K562 (cell line): Measurements from ENCODE around the gene INPP5K. TPM values are rescaled to one million over a fixed set of nuclear protein-coding genes. Genes with fewer than 3 reads are reported as not detected.

Source experiments
- ATAC-seq: fragments of 200-7000 bp; cut with Tn5 transposase; 3 replicates; pipeline ENCODE4 v1.9.1; 2020; ENCODE audit warnings: moderate library complexity
- BruUV-seq: library from RNA; stranded (reverse); fragments of 400-500 nt; replicated peaks from 2 replicates; lab custom pipeline; 2021; lab: Mats Ljungman, UMichigan
- CTCF ChIA-PET: fragments of 300-600 bp; formaldehyde crosslinking; extraction: SDS; loops from one replicate; lab custom pipeline; 2021; ENCODE audit warnings: low intra/inter-chr PET ratio; lab: Yijun Ruan, JAX
- POLR2A ChIA-PET: fragments of 300-600, 350-650 bp; sonication (Branson Sonifier 250); formaldehyde crosslinking; extraction: SDS; loops from one replicate; lab custom pipeline; 2021; ENCODE audit warnings: antibody characterized with exemption, inconsistent platforms; lab: Yijun Ruan, JAX
- DNase-seq, 4 experiments: peaks; one replicate each; pipeline versions ENCODE4 v3.0.0 to v3.0.0-alpha.2; 2011 to 2018; ENCODE audit warnings: low spot score in 3 of 4, mixed read lengths in 3 of 4; ENCODE audit errors: extremely low read depth in 1 of 4
- FAIRE-seq: peaks from 2 replicates; lab custom pipeline; 2011; peaks lifted over from hg19 to GRCh38; lab: Jason Lieb, UNC
- H2AFZ ChIP-seq: 2 replicates; pipeline ENCODE4 v1.6.0; 2011; ENCODE audit warnings: low read depth, low read length, control low read depth, inconsistent platforms
- H3K27ac ChIP-seq: fragments of 200-600 bp; 3 replicates; pipeline ENCODE4 v1.8.0; 2011; ENCODE audit warnings: low read depth, mild to moderate bottlenecking, control low read depth, inconsistent platforms, low read length, moderate library complexity, mixed read lengths; ENCODE audit errors: extremely low read depth
- H3K27me3 ChIP-seq, 2 experiments: fragments of 300-600 bp in 1 of 2; 2 replicates in 1 of 2; 3 replicates in 1 of 2; pipeline versions ENCODE4 v1.6.0 to v1.8.0; 2011; ENCODE audit warnings: inconsistent platforms in 2 of 2, low read length in 2 of 2, mild to moderate bottlenecking in 1 of 2, mixed read lengths in 1 of 2, moderate library complexity in 1 of 2; ENCODE audit not compliant: control insufficient read depth in 2 of 2, insufficient read depth in 2 of 2
- H3K36me3 ChIP-seq: fragments of 300-600 bp; 3 replicates; pipeline ENCODE4 v1.8.0; 2011; ENCODE audit warnings: mild to moderate bottlenecking, low read length, inconsistent platforms; ENCODE audit not compliant: control insufficient read depth, insufficient read depth
- H3K4me1 ChIP-seq, 2 experiments: fragments of 200-600 bp in 1 of 2; replicated peaks in 1 of 2; 2 replicates in 1 of 2; 3 replicates in 1 of 2; pipeline versions ENCODE4 v1.5.1 to v1.8.0; 2011; ENCODE audit warnings: inconsistent platforms in 2 of 2, low read length in 2 of 2, mild to moderate bottlenecking in 1 of 2, mixed read lengths in 1 of 2, moderate library complexity in 1 of 2; ENCODE audit not compliant: control insufficient read depth in 2 of 2, insufficient read depth in 2 of 2
- H3K4me2 ChIP-seq: 2 replicates; pipeline ENCODE4 v1.6.1; 2011; ENCODE audit warnings: low read length, control low read depth, inconsistent platforms, mixed read lengths; ENCODE audit not compliant: insufficient read depth
- H3K4me3 ChIP-seq: fragments of 200-600 bp; sonication (generic), shearing (Covaris generic); 2 replicates; pipeline ENCODE4 v1.5.1; 2016; ENCODE audit warnings: control low read depth, inconsistent platforms
- H3K79me2 ChIP-seq: fragments of 200-600 bp; 3 replicates; pipeline ENCODE4 v1.8.0; 2011; ENCODE audit warnings: low read length, inconsistent platforms; ENCODE audit not compliant: control insufficient read depth, insufficient read depth
- H3K9ac ChIP-seq, 2 experiments: 2 replicates each; pipeline versions ENCODE4 v1.6.0 to v1.6.1; 2011; ENCODE audit warnings: low read depth in 2 of 2, low read length in 2 of 2, control low read depth in 1 of 2, inconsistent platforms in 1 of 2, mild to moderate bottlenecking in 1 of 2, mixed read lengths in 1 of 2; ENCODE audit not compliant: insufficient read depth in 1 of 2
- H3K9me1 ChIP-seq: one replicate; pipeline ENCODE4 v1.6.0; 2011; ENCODE audit warnings: inconsistent platforms, mild to moderate bottlenecking, low read length, moderate library complexity; ENCODE audit not compliant: control insufficient read depth, insufficient read depth
- H3K9me3 ChIP-seq: replicated peaks from 2 replicates; pipeline ENCODE4 v1.5.1; 2011; ENCODE audit warnings: low read depth, low read length, inconsistent platforms; ENCODE audit not compliant: control insufficient read depth, insufficient read depth
- H4K20me1 ChIP-seq: replicated peaks from 2 replicates; pipeline ENCODE4 v1.6.1; 2011; ENCODE audit warnings: low read length, inconsistent platforms, mixed read lengths; ENCODE audit not compliant: control insufficient read depth, insufficient read depth
- ADNP ChIP-seq: fragments of 200-800 bp; sonication (Bioruptor generic); IDR thresholded peaks from 2 replicates; pipeline ENCODE4 v1.6.1; 2016; ENCODE audit warnings: missing genetic modification characterization, missing compliant biosample characterization
- BHLHE40 ChIP-seq: IDR thresholded peaks from 2 replicates; pipeline ENCODE4 v1.6.1; 2011; ENCODE audit warnings: low read length, improper control_type of control experiment
- BMI1 ChIP-seq: fragments of 150-350 bp; IDR thresholded peaks from 2 replicates; pipeline ENCODE4 v1.6.1; 2014; ENCODE audit warnings: low read length
- CHCHD3 ChIP-seq: fragments of 250-450 bp; sonication (Bioruptor Pico); IDR thresholded peaks from 2 replicates; pipeline ENCODE4 v2.1.2; 2022; ENCODE audit warnings: mild to moderate bottlenecking
- ELF1 ChIP-seq: fragments of 200-800 bp; sonication (Bioruptor generic); IDR thresholded peaks from 2 replicates; pipeline ENCODE4 v1.6.1; 2016; ENCODE audit warnings: missing genetic modification characterization, missing compliant biosample characterization
- HNRNPH1 ChIP-seq: fragments of 200-400 bp; formaldehyde crosslinking; optimal IDR thresholded peaks from 2 replicates; pipeline ENCODE3; 2017; ENCODE audit warnings: low read depth, mild to moderate bottlenecking, low read length, moderate library complexity
- MAX ChIP-seq: sonication (generic); formaldehyde crosslinking; IDR thresholded peaks from 2 replicates; pipeline ENCODE4 v1.9.0; 2022; ENCODE audit warnings: mild to moderate bottlenecking, missing genetic modification reagents
- MBD1 ChIP-seq: fragments of 250-450 bp; sonication (Bioruptor Pico); IDR thresholded peaks from 2 replicates; pipeline ENCODE4 v1.8.0; 2022; ENCODE audit warnings: inconsistent platforms
- MITF ChIP-seq: IDR thresholded peaks from 2 replicates; pipeline ENCODE4 v1.6.1; 2014; ENCODE audit warnings: antibody characterized with exemption
- MLX ChIP-seq, 2 experiments: fragments of 450-650 bp in 1 of 2; sonication (generic) in 1 of 2; formaldehyde crosslinking; conservative IDR thresholded peaks; 2 replicates each; pipeline versions ENCODE4 v1.4.0 to v1.8.1; 2020 to 2022; ENCODE audit warnings: mild to moderate bottlenecking in 1 of 2, missing genetic modification reagents in 1 of 2
- NFYB ChIP-seq: IDR thresholded peaks from 2 replicates; pipeline ENCODE4 v1.6.1; 2011; ENCODE audit warnings: mild to moderate bottlenecking, moderate library complexity; ENCODE audit not compliant: insufficient read length; ENCODE audit errors: extremely low read depth
- SRF ChIP-seq, 2 experiments: fragments of 250-450, 450-650 bp in 1 of 2; sonication (Bioruptor Pico) in 1 of 2; sonication (generic) in 1 of 2; formaldehyde crosslinking; IDR thresholded peaks; 2 replicates each; pipeline versions ENCODE4 v1.5.0 to v1.5.1; 2020 to 2022; ENCODE audit warnings: mild to moderate bottlenecking in 1 of 2, missing genetic modification reagents in 1 of 2
- SRSF1 ChIP-seq: fragments of 200-400 bp; formaldehyde crosslinking; IDR thresholded peaks from 2 replicates; pipeline ENCODE4 v1.6.1; 2017; ENCODE audit warnings: mild to moderate bottlenecking, low read depth, low read length, moderate library complexity
- USF1 ChIP-seq: sonication (generic); formaldehyde crosslinking; IDR thresholded peaks from 2 replicates; pipeline ENCODE4 v1.9.0; 2022; ENCODE audit warnings: mild to moderate bottlenecking, missing genetic modification reagents
- ZEB2 ChIP-seq: fragments of 450-650 bp; IDR thresholded peaks from 2 replicates; pipeline ENCODE4 v1.6.1; 2016
- ZNF217 ChIP-seq: sonication (generic); formaldehyde crosslinking; IDR thresholded peaks from 2 replicates; pipeline ENCODE4 v1.8.0; 2022; ENCODE audit warnings: mild to moderate bottlenecking, missing genetic modification reagents
- ZNF79 ChIP-seq: fragments of 250-450 bp; sonication (Bioruptor Pico); IDR thresholded peaks from 2 replicates; pipeline ENCODE4 v1.4.0; 2020; ENCODE audit warnings: low read depth, mild to moderate bottlenecking, moderate library complexity
- WGBS: fragments of 100-300 bp; shearing (Covaris generic); methylation state at CpG from one replicate; pipeline ENCODE4 v1.1.6; 2016; ENCODE audit warnings: low coverage, mixed read lengths; ENCODE audit not compliant: insufficient coverage; ENCODE audit errors: missing lambda C conversion rate; 5-methylcytosine and 5-hydroxymethylcytosine counted together
- in situ Hi-C: fragments of 300-500 bp; cut with MboI; formaldehyde crosslinking; loops from 4 replicates; pipeline ENCODE4 v1.15.0; 2018; ENCODE audit warnings: inconsistent platforms, mixed read lengths
- intact Hi-C: fragments of 100-400 bp; cut with micrococcal nuclease; formaldehyde crosslinking; loops from 2 replicates; pipeline ENCODE4 v1.14.2; 2022
- polyA plus RNA-seq, 8 experiments: library from polyadenylated mRNA; depleted of rRNA in 4 of 8; stranded (reverse) in 5 of 8; unstranded in 3 of 8; fragments of >200 nt; fragmentation: Nextera tagmentation in 2 of 8; fragmentation: Illumina TruSeq in 1 of 8; extraction: Ambion mirVana in 2 of 8; extraction: Trizol in 1 of 8; gene quantifications; 2 replicates each; pipeline versions ENCODE4 v1.2.1 to v1.2.3, GENCODE V29; 2011 to 2014; ENCODE audit warnings: inconsistent platforms in 1 of 8, missing spikeins in 1 of 8
- total RNA-seq, 7 experiments: library from RNA; depleted of rRNA in 6 of 7; stranded (reverse); fragments of >200 nt in 6 of 7; fragmentation: Illumina TruSeq in 2 of 7; extraction: Trizol in 2 of 7; gene quantifications; 2 replicates each; pipeline versions ENCODE4 v1.2.1 to v1.2.3, GENCODE V29; 2011 to 2021; ENCODE audit warnings: low replicate concordance in 1 of 7

INPP5K gene
- total and polyA plus RNA-seq, 9 of the 15 experiments (the other 6 are each of a cell fraction or from before 2014, with no cell fraction given): 0.63 to 15.1 (median 10.1) TPM

GRCh38 chr17:1460233-1460632, 56.2 kb downstream of the INPP5K start:
- 39% methylated on average over 6 of the region's 6 CpGs for WGBS
- FAIRE-seq: no peak
- Histone ChIP-seq H3K9ac (0 out of 4 replicates have a peak overlapping the region, but pooled peaks of 1 of the 2 experiments have one; percentile 76), H3K9me1 (no peaks in the 10 kb centered on the region), H3K4me2 (no peak overlapping the region), H3K4me3 (no peak overlapping the region), H3K4me1 (peaks cover 10 to 38% of the 10 kb centered on the region in 2 experiments; a peak in 3 of 5 replicates), H4K20me1 (0 out of 2 replicates have a peak, but pooled peaks cover 2% of the 10 kb centered on the region), H2AFZ (no peak overlapping the region), H3K36me3 (no peaks in the 10 kb centered on the region), H3K79me2 (peaks cover 8% of the 10 kb centered on the region), H3K9me3 (no peaks in the 10 kb centered on the region), H3K27me3 (no peaks in the 10 kb centered on the region), H3K27ac (no peak overlapping the region)
- in situ Hi-C loops (no loop called here), intact Hi-C loops (no loop called here)
- no peak for DNase-seq
- ChIA-PET POLR2A (interaction anchor here (0.6 to 0.9 kb wide), 2 partner anchors 11 to 17 kb away, joined by 4 read pairs; no protein-coding TSS in a partner anchor), CTCF (no interaction called here)
- ATAC-seq: no peak
- no TSS peak for BruUV-seq
- TF ChIP-seq SRF (CRISPR knock-in tag; IDR thresholded peaks at IDR 0.05): no peak
- TF ChIP-seq BHLHE40: no peak
- no peak for TF ChIP-seq MLX (CRISPR knock-in tag; conservative IDR thresholded peaks at IDR 0.05)
- TF ChIP-seq ZNF79: no peak
- TF ChIP-seq MAX: no peak
- TF ChIP-seq ELF1 (tag): no peak
- no peak for TF ChIP-seq NFYB
- TF ChIP-seq HNRNPH1: no peak
- TF ChIP-seq BMI1: no peak
- TF ChIP-seq MITF: no peak
- no peak for TF ChIP-seq USF1
- no peak for TF ChIP-seq ADNP (tag)
- no peak for TF ChIP-seq MBD1 (CRISPR knock-in tag)
- no peak for TF ChIP-seq CHCHD3 (CRISPR knock-in tag)
- no peak for TF ChIP-seq ZNF217 (CRISPR knock-in tag)
- no peak for TF ChIP-seq SRSF1
- no peak for TF ChIP-seq ZEB2
